ENCODE results near the gene SPRY4. TPM values are rescaled to one million over a fixed set of nuclear protein-coding genes. Genes with fewer than 3 reads are reported as not detected.

Gene SPRY4
- total RNA-seq, 2 donors from 2014 or later = 70.2 to 164 TPM

- H3K4me3 Mint-ChIP-seq = no peak overlapping the region
- no peaks in the 10 kb centered on the region for H3K9me3 ChIP-seq (ENCODE audit: control insufficient read depth, low read length)
- H3K27ac Mint-ChIP-seq = peak overlapping the region; percentile 74
- no peak overlapping the region for H3K4me3 ChIP-seq (ENCODE audit: low read length)
- 94 to 96% methylated on average over 9 of the region's 9 CpGs for WGBS, 2 experiments (ENCODE audit: insufficient coverage in 1 of 2, insufficient read length in 1 of 2)
- no peaks in the 10 kb centered on the region for H3K27me3 ChIP-seq (ENCODE audit: control insufficient read depth, insufficient read depth, low read length, poor library complexity, severe bottlenecking)
- no peaks in the 10 kb centered on the region for H3K27me3 Mint-ChIP-seq (ENCODE audit: insufficient read depth)
- H3K27ac ChIP-seq (ENCODE audit: low read depth, low read length) = no peak overlapping the region
- peaks cover 69% of the 10 kb centered on the region for H3K36me3 ChIP-seq (ENCODE audit: control insufficient read depth, insufficient read depth, low read length)
- peaks cover 5% of the 10 kb centered on the region for H3K4me1 ChIP-seq (ENCODE audit: control insufficient read depth, insufficient read depth, low read length)
- no peak for DNase-seq
- peaks cover 81% of the 10 kb centered on the region for H3K36me3 Mint-ChIP-seq (ENCODE audit: low read depth)
- no peaks in the 10 kb centered on the region for H3K9me3 Mint-ChIP-seq
- no peak for TF ChIP-seq CTCF (conservative IDR thresholded peaks at IDR 0.05)
- no peak overlapping the region for H3K9ac ChIP-seq (ENCODE audit: extremely low read depth, low read length, poor library complexity, severe bottlenecking)
- peaks cover 69% of the 10 kb centered on the region for H3K4me1 Mint-ChIP-seq
Measured at GRCh38 chr5:142310803-142311202, 14.0 kb downstream of the SPRY4 start.

GRCh38 chr5:142309747-142310318 lies 15.0 kb downstream of the SPRY4 start:
- H3K4me3 Mint-ChIP-seq = no peak overlapping the region
- TF ChIP-seq CTCF (conservative IDR thresholded peaks at IDR 0.05) = no peak
- H3K4me1 Mint-ChIP-seq = peaks cover 65% of the 10 kb centered on the region
- H3K4me3 ChIP-seq (ENCODE audit: low read length) = no peak overlapping the region
- no peak overlapping the region for H3K27ac Mint-ChIP-seq
- peaks cover 75% of the 10 kb centered on the region for H3K36me3 Mint-ChIP-seq (ENCODE audit: low read depth)
- H3K27ac ChIP-seq (ENCODE audit: low read depth, low read length) = no peak overlapping the region
- H3K27me3 ChIP-seq (ENCODE audit: control insufficient read depth, insufficient read depth, low read length, poor library complexity, severe bottlenecking) = no peaks in the 10 kb centered on the region
- H3K9me3 Mint-ChIP-seq = no peaks in the 10 kb centered on the region
- 89 to 90% methylated on average over 11 to 12 of the region's 12 CpGs for WGBS, 2 experiments (ENCODE audit: insufficient coverage in 1 of 2, insufficient read length in 1 of 2)
- H3K9me3 ChIP-seq (ENCODE audit: control insufficient read depth, low read length) = no peaks in the 10 kb centered on the region
- no peak overlapping the region for H3K9ac ChIP-seq (ENCODE audit: extremely low read depth, low read length, poor library complexity, severe bottlenecking)
- H3K27me3 Mint-ChIP-seq (ENCODE audit: insufficient read depth) = no peaks in the 10 kb centered on the region
- peaks cover 5% of the 10 kb centered on the region for H3K4me1 ChIP-seq (ENCODE audit: control insufficient read depth, insufficient read depth, low read length)
- peak; percentile 41 for DNase-seq
- H3K36me3 ChIP-seq (ENCODE audit: control insufficient read depth, insufficient read depth, low read length) = peaks cover 60% of the 10 kb centered on the region

GRCh38 chr5:142308358-142308757 lies 16.5 kb downstream of the SPRY4 start:
- Mint-ChIP-seq H3K27ac (no peak overlapping the region), H3K4me1 (peaks cover 64% of the 10 kb centered on the region), H3K36me3 (ENCODE audit: low read depth) (peaks cover 65% of the 10 kb centered on the region), H3K9me3 (no peaks in the 10 kb centered on the region), H3K27me3 (ENCODE audit: insufficient read depth) (no peaks in the 10 kb centered on the region), H3K4me3 (no peak overlapping the region)
- Histone ChIP-seq H3K9ac (ENCODE audit: extremely low read depth, low read length, poor library complexity, severe bottlenecking) (no peak overlapping the region), H3K4me3 (ENCODE audit: low read length) (no peak overlapping the region), H3K4me1 (ENCODE audit: control insufficient read depth, insufficient read depth, low read length) (peaks cover 3% of the 10 kb centered on the region), H3K27ac (ENCODE audit: low read depth, low read length) (no peak overlapping the region), H3K27me3 (ENCODE audit: control insufficient read depth, insufficient read depth, low read length, poor library complexity, severe bottlenecking) (no peaks in the 10 kb centered on the region), H3K9me3 (ENCODE audit: control insufficient read depth, low read length) (no peaks in the 10 kb centered on the region), H3K36me3 (ENCODE audit: control insufficient read depth, insufficient read depth, low read length) (peaks cover 45% of the 10 kb centered on the region)
- DNase-seq = no peak
- TF ChIP-seq CTCF (conservative IDR thresholded peaks at IDR 0.05) = no peak
- WGBS, 2 experiments (ENCODE audit: insufficient coverage in 1 of 2, insufficient read length in 1 of 2) = 93 to 97% methylated on average over 3 of the region's 3 CpGs
